ENCODE measurements around the gene KCNB1.

The KCNB1 gene

DNA sequence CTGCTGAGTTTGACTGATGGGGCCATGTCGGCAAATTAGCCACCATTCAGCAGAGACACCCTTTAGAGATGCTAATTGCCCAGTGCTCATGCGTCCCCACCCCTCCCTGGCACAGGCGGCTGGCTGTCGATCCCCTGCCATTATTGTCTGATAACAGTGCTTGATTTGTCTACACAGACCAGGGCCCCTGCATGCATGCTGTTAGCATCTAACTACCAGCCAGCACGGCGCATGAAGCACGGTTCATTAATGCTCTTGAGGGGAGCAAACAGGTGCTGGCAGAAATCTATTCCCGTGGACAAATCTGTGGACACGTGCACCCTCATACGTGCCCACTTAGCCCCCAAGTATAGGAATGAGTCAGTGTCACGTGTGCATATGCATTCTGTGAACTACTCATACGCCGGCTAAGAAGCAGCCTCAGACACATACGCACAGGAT lies 32.2 kb downstream of the KCNB1 start:
- H3K4me3 ChIP-seq (ENCODE audit: low read depth, low read length) = no peak overlapping the region
- TF ChIP-seq, protein P1, sequence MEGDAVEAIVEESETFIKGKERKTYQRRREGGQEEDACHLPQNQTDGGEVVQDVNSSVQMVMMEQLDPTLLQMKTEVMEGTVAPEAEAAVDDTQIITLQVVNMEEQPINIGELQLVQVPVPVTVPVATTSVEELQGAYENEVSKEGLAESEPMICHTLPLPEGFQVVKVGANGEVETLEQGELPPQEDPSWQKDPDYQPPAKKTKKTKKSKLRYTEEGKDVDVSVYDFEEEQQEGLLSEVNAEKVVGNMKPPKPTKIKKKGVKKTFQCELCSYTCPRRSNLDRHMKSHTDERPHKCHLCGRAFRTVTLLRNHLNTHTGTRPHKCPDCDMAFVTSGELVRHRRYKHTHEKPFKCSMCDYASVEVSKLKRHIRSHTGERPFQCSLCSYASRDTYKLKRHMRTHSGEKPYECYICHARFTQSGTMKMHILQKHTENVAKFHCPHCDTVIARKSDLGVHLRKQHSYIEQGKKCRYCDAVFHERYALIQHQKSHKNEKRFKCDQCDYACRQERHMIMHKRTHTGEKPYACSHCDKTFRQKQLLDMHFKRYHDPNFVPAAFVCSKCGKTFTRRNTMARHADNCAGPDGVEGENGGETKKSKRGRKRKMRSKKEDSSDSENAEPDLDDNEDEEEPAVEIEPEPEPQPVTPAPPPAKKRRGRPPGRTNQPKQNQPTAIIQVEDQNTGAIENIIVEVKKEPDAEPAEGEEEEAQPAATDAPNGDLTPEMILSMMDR (IDR thresholded peaks at IDR 0.05; ENCODE audit: low read depth, low read length) = no peak

DNA sequence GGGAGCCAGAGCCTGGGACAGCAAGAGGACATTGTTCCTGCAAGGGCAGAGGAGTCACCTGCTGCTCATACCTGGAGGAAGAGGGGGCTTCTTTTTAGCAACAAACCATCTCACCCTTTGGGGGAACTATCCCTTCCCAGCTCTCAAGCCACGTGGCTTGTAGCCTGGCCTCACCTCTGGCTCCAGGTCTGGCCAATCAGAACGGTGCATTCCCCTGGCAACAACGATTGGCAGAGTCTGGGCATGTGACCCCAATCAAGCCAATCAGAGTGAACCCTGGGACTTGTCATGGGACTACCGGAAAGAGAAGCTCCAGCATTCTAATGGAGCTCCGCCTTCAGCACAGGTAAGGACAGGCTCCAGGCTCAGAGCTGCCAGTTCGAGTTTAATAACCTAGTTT lies 33.6 kb downstream of the KCNB1 start:
- no peak overlapping the region for H3K4me3 ChIP-seq (ENCODE audit: low read depth, low read length)
- TF ChIP-seq, protein P1 (IDR thresholded peaks at IDR 0.05; ENCODE audit: low read depth, low read length) = no peak

DNA sequence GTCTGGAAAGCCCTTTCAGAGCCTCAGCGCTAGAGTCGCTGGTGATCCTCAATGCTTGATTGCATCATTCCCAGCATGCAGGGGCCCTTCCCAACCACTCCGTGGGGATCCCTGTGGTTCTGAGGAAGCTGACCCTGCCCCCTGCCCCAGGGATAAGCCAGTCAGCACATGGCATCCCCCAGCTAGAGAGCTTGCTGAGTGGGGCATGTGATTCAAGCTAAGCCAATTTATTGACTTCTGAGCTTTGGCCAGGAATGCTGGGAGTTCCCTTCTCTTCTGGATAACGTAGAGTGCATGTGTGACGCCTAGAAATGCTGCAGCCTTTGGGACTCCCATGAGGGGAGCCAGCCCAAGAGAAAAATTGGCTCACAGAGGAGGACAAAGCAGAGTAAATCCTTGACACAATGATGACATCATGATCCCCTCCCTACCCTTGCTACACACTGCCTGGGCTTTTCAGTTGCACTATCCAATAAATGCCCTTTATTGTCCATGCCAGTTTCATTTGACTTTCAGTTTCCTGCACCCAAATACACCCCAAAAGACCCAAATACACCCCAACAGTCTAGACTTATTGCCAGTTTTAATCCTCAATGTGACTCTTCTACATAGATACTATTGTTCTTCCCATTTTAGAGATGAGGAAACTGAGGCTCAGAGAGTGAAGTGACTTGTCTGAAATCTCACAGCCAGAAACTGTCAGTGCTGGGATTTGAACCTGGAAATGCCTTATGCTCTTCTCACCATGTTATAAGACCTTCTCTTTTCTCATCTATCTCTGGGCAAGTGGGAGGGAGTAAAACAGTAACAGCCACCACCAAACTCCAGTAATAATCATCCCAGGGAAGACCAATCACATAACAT lies 34.3 kb downstream of the KCNB1 start:
- TF ChIP-seq, protein P1 (IDR thresholded peaks at IDR 0.05; ENCODE audit: low read depth, low read length) = no peak
- no peak overlapping the region for H3K4me3 ChIP-seq (ENCODE audit: low read depth, low read length)

DNA sequence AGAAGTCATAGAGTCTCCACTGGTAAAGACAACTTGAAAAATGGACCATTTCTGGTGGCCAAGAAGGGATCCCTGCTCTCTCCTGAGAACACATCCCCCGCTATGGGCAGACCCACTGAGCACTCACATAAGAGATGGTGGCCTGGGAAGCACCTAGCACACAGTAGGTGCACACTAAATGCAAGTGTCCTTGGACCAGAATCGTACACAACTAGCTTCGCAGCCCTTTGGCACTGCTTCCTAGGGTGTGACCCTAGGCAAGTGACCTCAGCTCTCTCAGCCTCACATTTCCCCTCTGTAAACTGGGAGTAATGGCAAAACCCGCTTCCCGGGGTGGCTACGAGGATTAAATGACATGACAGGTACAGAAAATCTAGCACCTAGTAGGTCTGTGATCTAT lies 35.1 kb downstream of the KCNB1 start:
- TF ChIP-seq, protein P1 (IDR thresholded peaks at IDR 0.05; ENCODE audit: low read depth, low read length) = no peak

DNA sequence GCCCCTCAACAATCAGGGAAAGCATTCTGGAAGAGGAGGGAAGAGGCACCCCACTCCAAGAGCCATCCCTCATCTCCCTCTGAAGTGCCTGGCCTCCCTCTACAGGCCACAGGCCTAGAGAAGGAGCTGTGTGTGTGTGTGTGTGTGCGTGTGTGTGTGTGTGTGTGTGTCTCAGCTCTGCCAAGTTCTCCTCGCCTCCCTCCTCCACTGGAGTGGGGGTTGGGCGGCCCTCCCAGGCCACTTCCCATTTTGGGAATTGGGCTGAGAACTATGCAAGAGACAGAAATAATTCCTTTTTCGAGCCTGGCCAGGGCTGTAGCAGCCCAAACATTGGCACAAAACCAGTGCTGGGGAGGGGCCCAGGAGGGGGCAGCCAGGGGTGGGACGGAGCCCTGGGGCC lies 35.7 kb downstream of the KCNB1 start:
- TF ChIP-seq, protein P1 (IDR thresholded peaks at IDR 0.05; ENCODE audit: low read depth, low read length) = no peak
- H3K4me3 ChIP-seq (ENCODE audit: low read depth, low read length) = no peak overlapping the region

More for the DNA sequence above, 35.1 kb downstream of the KCNB1 start:
- no peak overlapping the region for H3K4me3 ChIP-seq (ENCODE audit: low read depth, low read length)

DNA sequence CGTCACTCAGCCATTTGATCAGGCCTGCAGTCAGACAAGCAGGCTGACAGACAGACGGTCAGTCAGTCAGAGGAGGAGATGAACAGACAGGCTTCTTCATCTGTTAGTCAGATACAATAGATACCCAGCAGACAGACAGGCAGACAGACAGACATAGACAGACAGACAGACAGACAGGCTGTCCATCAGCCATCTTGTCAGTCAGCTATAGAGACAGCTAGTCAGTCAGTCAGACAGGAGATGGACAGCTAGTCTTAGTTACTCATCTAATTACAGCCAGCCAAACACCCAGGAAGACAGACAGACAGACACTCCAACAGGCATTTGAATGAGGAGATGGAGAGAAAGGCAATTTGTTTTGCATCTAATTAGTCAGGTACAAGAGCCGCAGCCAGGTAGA lies 36.4 kb downstream of the KCNB1 start:
- TF ChIP-seq, protein P1 (IDR thresholded peaks at IDR 0.05; ENCODE audit: low read depth, low read length) = no peak
- no peak overlapping the region for H3K4me3 ChIP-seq (ENCODE audit: low read depth, low read length)

DNA sequence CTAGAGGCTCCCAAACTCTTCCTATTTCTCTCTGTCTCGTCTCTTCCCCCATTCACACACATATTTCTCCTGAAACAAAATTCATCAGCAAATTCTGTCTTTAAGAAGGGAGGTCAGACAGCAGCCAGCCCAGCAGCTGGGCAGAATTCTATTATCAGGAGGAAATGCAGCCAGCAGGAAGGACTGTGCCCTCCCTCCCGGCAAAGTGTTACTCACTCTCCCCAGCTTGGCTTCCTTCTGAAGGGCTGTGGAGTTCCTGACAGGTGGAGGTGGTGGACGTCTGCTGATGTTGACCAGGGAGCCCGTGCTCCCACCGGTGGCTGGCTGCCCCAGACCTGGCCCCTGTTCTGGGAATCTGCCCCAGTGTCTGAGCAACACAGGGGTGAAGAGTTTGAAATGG lies 37.3 kb downstream of the KCNB1 start:
- TF ChIP-seq, protein P1 (IDR thresholded peaks at IDR 0.05; ENCODE audit: low read depth, low read length) = no peak

More for the DNA sequence above, 37.3 kb downstream of the KCNB1 start:
- H3K4me3 ChIP-seq (ENCODE audit: low read depth, low read length) = no peak overlapping the region
